GM23248 (cell line): ENCODE measurements around the gene PLAU. TPM values are rescaled to one million over a fixed set of nuclear protein-coding genes. Genes with fewer than 3 reads are reported as not detected.

Experiments
- DNase-seq: peaks from one replicate; pipeline ENCODE4 v3.0.0-alpha.2; 2015
- H2AFZ ChIP-seq: fragments of 200-600 bp; sonication (generic); 2 replicates; pipeline ENCODE4 v1.6.1; 2016; ENCODE audit warnings: antibody characterized with exemption
- H3F3A ChIP-seq: fragments of 200-600 bp; sonication (generic); 2 replicates; pipeline ENCODE4 v1.6.1; 2016; ENCODE audit warnings: mild to moderate bottlenecking, antibody characterized with exemption, mixed run types; ENCODE audit not compliant: insufficient read depth
- H3K27ac ChIP-seq: fragments of 200-600 bp; sonication (generic); 2 replicates; pipeline ENCODE4 v1.5.1; 2016; ENCODE audit warnings: mild to moderate bottlenecking
- H3K27me3 ChIP-seq: fragments of 200-600 bp; sonication (generic); replicated peaks from 2 replicates; pipeline ENCODE4 v1.6.1; 2016; ENCODE audit warnings: mild to moderate bottlenecking; ENCODE audit not compliant: insufficient read depth
- H3K36me3 ChIP-seq: fragments of 200-600 bp; sonication (generic); 2 replicates; pipeline ENCODE4 v1.6.1; 2016; ENCODE audit warnings: low read depth, mild to moderate bottlenecking
- H3K4me1 ChIP-seq: fragments of 200-600 bp; sonication (generic); 2 replicates; pipeline ENCODE4 v1.6.1; 2016; ENCODE audit warnings: mild to moderate bottlenecking; ENCODE audit not compliant: insufficient read depth
- H3K4me2 ChIP-seq: fragments of 200-600 bp; sonication (generic); one replicate; pipeline ENCODE4 v1.6.1; 2016; ENCODE audit warnings: mild to moderate bottlenecking; ENCODE audit not compliant: unreplicated experiment
- H3K4me3 ChIP-seq: fragments of 200-600 bp; sonication (generic); 2 replicates; pipeline ENCODE4 v1.5.1; 2016; ENCODE audit warnings: mild to moderate bottlenecking
- H3K79me2 ChIP-seq: fragments of 200-600 bp; sonication (generic); 2 replicates; pipeline ENCODE4 v1.6.1; 2016; ENCODE audit warnings: mild to moderate bottlenecking; ENCODE audit not compliant: insufficient read depth
- H3K9ac ChIP-seq: fragments of 200-600 bp; sonication (generic); 2 replicates; pipeline ENCODE4 v1.6.1; 2016; ENCODE audit warnings: mild to moderate bottlenecking
- H3K9me2 ChIP-seq: fragments of 200-600 bp; sonication (generic); 2 replicates; pipeline ENCODE4 v1.6.1; 2016; ENCODE audit warnings: mixed run types, mild to moderate bottlenecking, moderate library complexity; ENCODE audit not compliant: insufficient read depth
- H3K9me3 ChIP-seq: fragments of 200-600 bp; sonication (generic); one replicate; pipeline ENCODE4 v1.6.1; 2017; ENCODE audit warnings: low read depth
- H4K20me1 ChIP-seq: fragments of 200-600 bp; sonication (generic); 2 replicates; pipeline ENCODE4 v1.6.0; 2016; ENCODE audit not compliant: insufficient read depth
- EZH2 ChIP-seq: fragments of 200-600 bp; sonication (generic); IDR thresholded peaks from 2 replicates; pipeline ENCODE4 v1.6.1; 2018; ENCODE audit warnings: antibody characterized with exemption, mild to moderate bottlenecking; ENCODE audit not compliant: insufficient read depth, poor library complexity, severe bottlenecking
- EZH2phosphoT487 ChIP-seq: fragments of 200-600 bp; sonication (generic); IDR thresholded peaks from 2 replicates; pipeline ENCODE4 v1.6.1; 2018; ENCODE audit warnings: antibody characterized with exemption, moderate library complexity, mild to moderate bottlenecking, low read depth; ENCODE audit not compliant: insufficient read depth
- WGBS, 2 experiments: methylation state at CpG; one replicate each; pipeline ENCODE4 v1.1.6; 2015 to 2017; ENCODE audit warnings: low lambda C conversion rate in 2 of 2, low coverage in 1 of 2; ENCODE audit errors: missing lambda C conversion rate in 2 of 2; 5-methylcytosine and 5-hydroxymethylcytosine counted together
- in situ Hi-C: fragments of 300-500 bp; cut with MboI; formaldehyde crosslinking; loops from 2 replicates; pipeline ENCODE4 v1.15.0; 2020
- polyA plus RNA-seq: library from polyadenylated mRNA; unstranded; fragments of >200 nt; fragmentation: Nextera tagmentation; extraction: Ambion mirVana; gene quantifications from 2 replicates; pipeline ENCODE4 v1.2.1, GENCODE V29; 2016
- total RNA-seq: library from RNA; depleted of rRNA; stranded (reverse); fragments of >200 nt; shearing (Covaris generic); gene quantifications from 2 replicates; pipeline ENCODE4 v1.2.3, GENCODE V29; 2014

Gene PLAU
- total and polyA plus RNA-seq, 2 experiments from 2014 or later: 13.3 to 26.1 TPM

- H2AFZ ChIP-seq: no peak overlapping the region
Observed at GRCh38 chr10:73873142-73873837, 37.6 kb upstream of the PLAU start.

GRCh38 chr10:73873838-73874215 lies 37.1 kb upstream of the PLAU start:
- Histone ChIP-seq H3K36me3 (no peaks in the 10 kb centered on the region; the same call in 1 of the 2 replicates), H3K79me2 (peaks cover 26% of the 10 kb centered on the region), H3K4me2 (peak overlapping the region; percentile 46), H2AFZ (no peak overlapping the region), H3K27me3 (no peaks in the 10 kb centered on the region), H3K4me3 (peak overlapping the region; percentile 78), H3K9ac (peak overlapping the region; percentile 51; the same call in 1 of the 2 replicates), H3K9me2 (no peaks in the 10 kb centered on the region), H3K27ac (no peak overlapping the region), H3F3A (no peaks in the 10 kb centered on the region; the same call in 1 of the 2 replicates), H3K9me3 (no peaks in the 10 kb centered on the region), H3K4me1 (peaks cover 15% of the 10 kb centered on the region), H4K20me1 (no peaks in the 10 kb centered on the region)
- TF ChIP-seq EZH2phosphoT487 (no peak), EZH2 (no peak)
- in situ Hi-C loops: no loop called here
- 3% methylated on average over 33 of the region's 39 CpGs; no CpG with 5 or more reads in 1 of the 2 experiments for WGBS, 2 experiments
- DNase-seq: no peak

More at GRCh38 chr10:73873142-73873837, 37.6 kb upstream of the PLAU start:
- peak overlapping the region; percentile 78 for H3K4me3 ChIP-seq
- H4K20me1 ChIP-seq: no peaks in the 10 kb centered on the region
- no peak overlapping the region for H3K27ac ChIP-seq
- H3K27me3 ChIP-seq: no peaks in the 10 kb centered on the region
- H3F3A ChIP-seq: no peaks in the 10 kb centered on the region; the same call in 1 of the 2 replicates
- H3K36me3 ChIP-seq: no peaks in the 10 kb centered on the region; the same call in 1 of the 2 replicates
- WGBS, 2 experiments: 37 to 63% methylated on average over 21 to 33 of the region's 33 CpGs
- no peaks in the 10 kb centered on the region for H3K9me2 ChIP-seq
- H3K4me2 ChIP-seq: peak overlapping the region; percentile 59
- H3K79me2 ChIP-seq: peaks cover 26% of the 10 kb centered on the region
- in situ Hi-C loops: no loop called here
- peaks cover 15% of the 10 kb centered on the region for H3K4me1 ChIP-seq
- H3K9me3 ChIP-seq: no peaks in the 10 kb centered on the region
- no peak for TF ChIP-seq EZH2
- no peak for TF ChIP-seq EZH2phosphoT487
- peak overlapping the region; percentile 28; the same call in 1 of the 2 replicates for H3K9ac ChIP-seq
- no peak for DNase-seq

- in situ Hi-C loops: loop anchor here (25.0 kb wide), 1 partner anchor 213 kb away; no protein-coding TSS in a partner anchor
- DNase-seq: peak; percentile 94
Observed at GRCh38 chr10:73874267-73875138, 36.4 kb upstream of the PLAU start, which contains the start of gene CAMK2G. Gene CAMK2G (minus strand): TSS chr10:73874555. CDS start chr10:73874461, 94 bp downstream.

GRCh38 chr10:73875139-73875475 lies 35.8 kb upstream of the PLAU start:
- Histone ChIP-seq H3F3A (no peaks in the 10 kb centered on the region; the same call in 1 of the 2 replicates), H2AFZ (peak overlapping the region; percentile 90), H3K36me3 (no peaks in the 10 kb centered on the region; the same call in 1 of the 2 replicates), H3K9me3 (no peaks in the 10 kb centered on the region), H3K4me2 (peak overlapping the region; percentile 62), H3K9ac (no peak overlapping the region), H3K4me3 (peak overlapping the region; percentile 71; the same call in 1 of the 2 replicates), H3K4me1 (peaks cover 18% of the 10 kb centered on the region), H3K9me2 (no peaks in the 10 kb centered on the region), H3K27ac (no peak overlapping the region), H4K20me1 (no peaks in the 10 kb centered on the region), H3K79me2 (peaks cover 17% of the 10 kb centered on the region), H3K27me3 (no peaks in the 10 kb centered on the region)
- TF ChIP-seq EZH2phosphoT487 (no peak), EZH2 (no peak)
- WGBS, 2 experiments: 61 to 65% methylated on average over 3 of the region's 3 CpGs
- in situ Hi-C loops: loop anchor here (25.0 kb wide), 1 partner anchor 212 kb away; no protein-coding TSS in a partner anchor
- no peak for DNase-seq

More at GRCh38 chr10:73874267-73875138, 36.4 kb upstream of the PLAU start, which contains the start of gene CAMK2G:
- no peaks in the 10 kb centered on the region for H3K9me3 ChIP-seq
- peak within 1 kb of the TSS; percentile 90 for H2AFZ ChIP-seq
- H3K9ac ChIP-seq: peak within 1 kb of the TSS; percentile 51; the same call in 1 of the 2 replicates
- TF ChIP-seq EZH2 (no peak), EZH2phosphoT487 (no peak)
- H3F3A ChIP-seq: no peaks in the 10 kb centered on the region; the same call in 1 of the 2 replicates
- peak within 1 kb of the TSS; percentile 78 for H3K4me3 ChIP-seq
- no peaks in the 10 kb centered on the region for H4K20me1 ChIP-seq
- no peaks in the 10 kb centered on the region for H3K9me2 ChIP-seq
- no peaks in the 10 kb centered on the region; the same call in 1 of the 2 replicates for H3K36me3 ChIP-seq
- peaks cover 15% of the 10 kb centered on the region for H3K4me1 ChIP-seq
- H3K4me2 ChIP-seq: peak within 1 kb of the TSS; percentile 62
- no peak within 1 kb of the TSS for H3K27ac ChIP-seq
- no peaks in the 10 kb centered on the region for H3K27me3 ChIP-seq
- 2% methylated on average over 59 to 63 of the region's 95 CpGs for WGBS, 2 experiments
- peaks cover 21% of the 10 kb centered on the region for H3K79me2 ChIP-seq
